ENCODE data around the gene RAPGEF5.

Gene RAPGEF5

GRCh38 chr7:22364900-22365299, 7.9 kb upstream of the RAPGEF5 start:
- DNase-seq (ENCODE audit: low spot score): no peak
- no peak for TF ChIP-seq CTCF (IDR thresholded peaks at IDR 0.05; ENCODE audit: extremely low read depth, missing control alignments)

GRCh38 chr7:22363756-22364422, 6.9 kb upstream of the RAPGEF5 start:
- TF ChIP-seq CTCF (IDR thresholded peaks at IDR 0.05; ENCODE audit: extremely low read depth, missing control alignments): no peak
- DNase-seq (ENCODE audit: low spot score): no peak

- no peak for TF ChIP-seq CTCF (IDR thresholded peaks at IDR 0.05; ENCODE audit: extremely low read depth, missing control alignments)
- no peak for DNase-seq (ENCODE audit: low spot score)
These were observed 4.8 kb upstream of the RAPGEF5 start for GRCh38 chr7:22361795-22362194.

GRCh38 chr7:22361320-22361719, 4.4 kb upstream of the RAPGEF5 start:
- no peak for TF ChIP-seq CTCF (IDR thresholded peaks at IDR 0.05; ENCODE audit: extremely low read depth, missing control alignments)
- no peak for DNase-seq (ENCODE audit: low spot score)

GRCh38 chr7:22358820-22359697, 2.1 kb upstream of the RAPGEF5 start:
- TF ChIP-seq CTCF (IDR thresholded peaks at IDR 0.05; ENCODE audit: extremely low read depth, missing control alignments): no peak
- DNase-seq (ENCODE audit: low spot score): no peak

- TF ChIP-seq CTCF (IDR thresholded peaks at IDR 0.05; ENCODE audit: extremely low read depth, missing control alignments): no peak
- no peak for DNase-seq (ENCODE audit: low spot score)
These were observed 589 bp upstream of the RAPGEF5 start for GRCh38 chr7:22357311-22358175.
